ENCODE measurements around the gene TENM4. TPM values are rescaled to one million over a fixed set of nuclear protein-coding genes. Genes with fewer than 3 reads are reported as not detected.
A peak's percentile ranks its signal among the peaks of the same experiment; 100 is the strongest.

Gene TENM4
- total RNA-seq, 4 donors from 2014 or later, result 2.3 to 18.9 (median 4.5) TPM

GRCh38 chr11:79078456-79078855 lies 362.4 kb downstream of the TENM4 start:
- no peak for DNase-seq (ENCODE audit: low spot score)
- TF ChIP-seq CTCF (IDR thresholded peaks at IDR 0.05), result no peak
- no peak for ATAC-seq (ENCODE audit: low FRiP score)

- ATAC-seq (ENCODE audit: low FRiP score), result no peak
- TF ChIP-seq CTCF (IDR thresholded peaks at IDR 0.05), result no peak
- DNase-seq (ENCODE audit: low spot score), result no peak
These were observed 363.0 kb downstream of the TENM4 start for GRCh38 chr11:79077702-79078330.

- peak; percentile 40 for DNase-seq (ENCODE audit: low spot score)
- ATAC-seq (ENCODE audit: low FRiP score), result no peak
- no peak for TF ChIP-seq CTCF (IDR thresholded peaks at IDR 0.05)
These were observed 364.2 kb downstream of the TENM4 start for GRCh38 chr11:79076526-79077115.

GRCh38 chr11:79074547-79074946 lies 366.3 kb downstream of the TENM4 start:
- ATAC-seq (ENCODE audit: low FRiP score) (peak; percentile 18), DNase-seq (ENCODE audit: low spot score) (no peak)
- TF ChIP-seq CTCF (IDR thresholded peaks at IDR 0.05), result no peak

GRCh38 chr11:79071190-79071589 lies 369.6 kb downstream of the TENM4 start:
- ATAC-seq (ENCODE audit: low FRiP score), result no peak
- DNase-seq (ENCODE audit: low spot score), result no peak
- no peak for TF ChIP-seq CTCF (IDR thresholded peaks at IDR 0.05)

- no peak for ATAC-seq (ENCODE audit: low FRiP score)
- no peak for DNase-seq (ENCODE audit: low spot score)
- TF ChIP-seq CTCF (IDR thresholded peaks at IDR 0.05), result no peak
These were observed 370.3 kb downstream of the TENM4 start for GRCh38 chr11:79070518-79070917.

- ATAC-seq (ENCODE audit: low FRiP score), result no peak
- no peak for DNase-seq (ENCODE audit: low spot score)
- TF ChIP-seq CTCF (IDR thresholded peaks at IDR 0.05), result no peak
These were observed 371.3 kb downstream of the TENM4 start for GRCh38 chr11:79069504-79069903.

Data from omental fat pad (tissue), 4 donors.